ENCODE data around the gene SPEN.

DNA sequence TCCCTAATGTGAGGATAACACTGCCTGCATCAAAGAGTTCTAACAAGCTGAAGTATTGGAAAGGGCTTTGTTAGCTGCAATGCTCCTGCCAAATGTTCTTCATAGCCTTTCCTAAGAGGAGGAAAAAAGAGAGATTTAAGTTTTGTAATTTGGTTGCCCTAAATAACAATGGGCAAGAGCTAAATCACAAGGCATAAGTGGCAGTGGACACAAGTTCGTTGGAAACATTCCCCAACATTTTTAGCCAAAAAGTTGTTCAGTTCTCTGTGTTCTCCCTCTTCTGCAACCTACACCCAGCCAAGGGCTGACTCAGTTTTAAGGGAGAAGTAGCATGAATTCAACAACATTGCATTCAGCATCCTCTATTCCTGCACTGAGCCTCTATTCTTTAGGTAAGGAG lies 37.4 kb upstream of the SPEN start:
- TF ChIP-seq POLR2AphosphoS5 (IDR thresholded peaks at IDR 0.05; ENCODE audit: insufficient read depth in 1 of 2, low read depth in 1 of 2) = no peak
- TF ChIP-seq, protein P1, sequence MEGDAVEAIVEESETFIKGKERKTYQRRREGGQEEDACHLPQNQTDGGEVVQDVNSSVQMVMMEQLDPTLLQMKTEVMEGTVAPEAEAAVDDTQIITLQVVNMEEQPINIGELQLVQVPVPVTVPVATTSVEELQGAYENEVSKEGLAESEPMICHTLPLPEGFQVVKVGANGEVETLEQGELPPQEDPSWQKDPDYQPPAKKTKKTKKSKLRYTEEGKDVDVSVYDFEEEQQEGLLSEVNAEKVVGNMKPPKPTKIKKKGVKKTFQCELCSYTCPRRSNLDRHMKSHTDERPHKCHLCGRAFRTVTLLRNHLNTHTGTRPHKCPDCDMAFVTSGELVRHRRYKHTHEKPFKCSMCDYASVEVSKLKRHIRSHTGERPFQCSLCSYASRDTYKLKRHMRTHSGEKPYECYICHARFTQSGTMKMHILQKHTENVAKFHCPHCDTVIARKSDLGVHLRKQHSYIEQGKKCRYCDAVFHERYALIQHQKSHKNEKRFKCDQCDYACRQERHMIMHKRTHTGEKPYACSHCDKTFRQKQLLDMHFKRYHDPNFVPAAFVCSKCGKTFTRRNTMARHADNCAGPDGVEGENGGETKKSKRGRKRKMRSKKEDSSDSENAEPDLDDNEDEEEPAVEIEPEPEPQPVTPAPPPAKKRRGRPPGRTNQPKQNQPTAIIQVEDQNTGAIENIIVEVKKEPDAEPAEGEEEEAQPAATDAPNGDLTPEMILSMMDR (IDR thresholded peaks at IDR 0.05) = no peak
- TF ChIP-seq POLR2A (IDR thresholded peaks at IDR 0.05) = no peak

Measured in vagina (tissue), 2 donors.